Adrenal gland (tissue), 5 donors: ENCODE data around the gene MEGF11.

ENCODE experiments used
- POLR2A ChIP-seq, 2 donors: fragments of 450-650 bp; IDR thresholded peaks; one replicate each; pipeline ENCODE4 v1.6.1; 2017; ENCODE audit warnings: antibody characterized with exemption in 2 of 2, mild to moderate bottlenecking in 2 of 2, moderate library complexity in 1 of 2
- TF ChIP-seq, protein P1 (sequence below), 6 experiments: fragments of 450-650 bp in 4 of 6; fragments of 200-600 bp in 2 of 6; sonication (generic) in 1 of 6; IDR thresholded peaks; 1 replicate in 5 of 6; 2 replicates in 1 of 6; pipeline versions ENCODE4 v1.5.1 to v1.8.0; 2016 to 2021; ENCODE audit warnings: antibody characterized with exemption in 6 of 6, mild to moderate bottlenecking in 2 of 6, moderate library complexity in 1 of 6
- donor health status: DM: no; HTN: no; CAD: no.

GRCh38 chr15:65937054-65937453 is 316.5 kb downstream of the MEGF11 start:
- TF ChIP-seq, protein P1, sequence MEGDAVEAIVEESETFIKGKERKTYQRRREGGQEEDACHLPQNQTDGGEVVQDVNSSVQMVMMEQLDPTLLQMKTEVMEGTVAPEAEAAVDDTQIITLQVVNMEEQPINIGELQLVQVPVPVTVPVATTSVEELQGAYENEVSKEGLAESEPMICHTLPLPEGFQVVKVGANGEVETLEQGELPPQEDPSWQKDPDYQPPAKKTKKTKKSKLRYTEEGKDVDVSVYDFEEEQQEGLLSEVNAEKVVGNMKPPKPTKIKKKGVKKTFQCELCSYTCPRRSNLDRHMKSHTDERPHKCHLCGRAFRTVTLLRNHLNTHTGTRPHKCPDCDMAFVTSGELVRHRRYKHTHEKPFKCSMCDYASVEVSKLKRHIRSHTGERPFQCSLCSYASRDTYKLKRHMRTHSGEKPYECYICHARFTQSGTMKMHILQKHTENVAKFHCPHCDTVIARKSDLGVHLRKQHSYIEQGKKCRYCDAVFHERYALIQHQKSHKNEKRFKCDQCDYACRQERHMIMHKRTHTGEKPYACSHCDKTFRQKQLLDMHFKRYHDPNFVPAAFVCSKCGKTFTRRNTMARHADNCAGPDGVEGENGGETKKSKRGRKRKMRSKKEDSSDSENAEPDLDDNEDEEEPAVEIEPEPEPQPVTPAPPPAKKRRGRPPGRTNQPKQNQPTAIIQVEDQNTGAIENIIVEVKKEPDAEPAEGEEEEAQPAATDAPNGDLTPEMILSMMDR (IDR thresholded peaks at IDR 0.05) = no peak
- TF ChIP-seq POLR2A (IDR thresholded peaks at IDR 0.05) = no peak
